ENCODE data around the gene C1QL3.

The C1QL3 gene

DNA sequence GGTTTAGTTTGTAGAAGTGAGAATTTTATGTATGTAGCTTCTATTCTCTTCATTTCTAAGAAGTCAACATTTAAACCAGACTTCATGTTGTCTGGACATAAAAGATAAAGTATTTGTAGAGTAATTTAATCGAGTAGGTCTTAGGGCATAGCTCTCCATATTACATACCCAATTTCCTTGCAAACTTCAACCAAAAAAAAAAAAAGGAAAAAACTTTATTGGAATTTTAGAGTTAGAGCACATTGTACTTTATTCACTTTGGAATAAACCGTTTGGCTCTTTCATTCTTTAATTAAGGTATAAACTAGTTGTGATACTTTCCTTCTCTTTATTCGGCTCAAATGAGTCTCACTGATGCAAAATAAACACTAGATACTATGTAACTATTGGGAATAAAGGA lies 48.9 kb downstream of the C1QL3 start:
- TF ChIP-seq, protein P1, sequence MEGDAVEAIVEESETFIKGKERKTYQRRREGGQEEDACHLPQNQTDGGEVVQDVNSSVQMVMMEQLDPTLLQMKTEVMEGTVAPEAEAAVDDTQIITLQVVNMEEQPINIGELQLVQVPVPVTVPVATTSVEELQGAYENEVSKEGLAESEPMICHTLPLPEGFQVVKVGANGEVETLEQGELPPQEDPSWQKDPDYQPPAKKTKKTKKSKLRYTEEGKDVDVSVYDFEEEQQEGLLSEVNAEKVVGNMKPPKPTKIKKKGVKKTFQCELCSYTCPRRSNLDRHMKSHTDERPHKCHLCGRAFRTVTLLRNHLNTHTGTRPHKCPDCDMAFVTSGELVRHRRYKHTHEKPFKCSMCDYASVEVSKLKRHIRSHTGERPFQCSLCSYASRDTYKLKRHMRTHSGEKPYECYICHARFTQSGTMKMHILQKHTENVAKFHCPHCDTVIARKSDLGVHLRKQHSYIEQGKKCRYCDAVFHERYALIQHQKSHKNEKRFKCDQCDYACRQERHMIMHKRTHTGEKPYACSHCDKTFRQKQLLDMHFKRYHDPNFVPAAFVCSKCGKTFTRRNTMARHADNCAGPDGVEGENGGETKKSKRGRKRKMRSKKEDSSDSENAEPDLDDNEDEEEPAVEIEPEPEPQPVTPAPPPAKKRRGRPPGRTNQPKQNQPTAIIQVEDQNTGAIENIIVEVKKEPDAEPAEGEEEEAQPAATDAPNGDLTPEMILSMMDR (IDR thresholded peaks at IDR 0.05; ENCODE audit: extremely low read depth, missing control alignments) = no peak
- no peak for DNase-seq (ENCODE audit: low spot score)

DNA sequence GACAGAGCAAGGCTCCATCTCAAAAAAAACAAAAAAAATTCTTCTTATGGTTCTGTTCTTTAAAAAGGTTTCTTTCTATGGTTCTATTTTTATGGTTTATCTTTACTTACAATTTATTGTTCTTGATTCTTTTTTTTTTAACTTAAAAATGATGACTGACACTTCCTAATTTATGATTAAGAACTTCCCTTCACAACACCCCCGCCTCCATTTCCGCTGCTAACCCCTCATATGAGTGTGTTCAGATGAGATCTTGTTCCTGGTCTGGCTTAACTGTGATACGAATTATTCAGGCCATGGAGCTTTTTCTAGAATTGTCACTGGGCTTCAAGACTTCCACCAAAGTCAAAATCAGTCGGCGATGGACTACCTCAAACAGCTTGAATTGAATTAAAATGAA lies 50.9 kb downstream of the C1QL3 start:
- TF ChIP-seq, protein P1 (IDR thresholded peaks at IDR 0.05; ENCODE audit: extremely low read depth, missing control alignments) = no peak
- no peak for DNase-seq (ENCODE audit: low spot score)

GRCh38 chr10:16466001-16466400 lies 55.7 kb downstream of the C1QL3 start:
- no peak for DNase-seq (ENCODE audit: low spot score)
- TF ChIP-seq, protein P1 (IDR thresholded peaks at IDR 0.05; ENCODE audit: extremely low read depth, missing control alignments) = no peak
